HEK293 (cell line): ENCODE measurements around the gene ANKEF1.

Experiments
- CTCF ChIA-PET: fragments of 350-600 bp; formaldehyde crosslinking; extraction: SDS; loops from one replicate; lab custom pipeline; 2021; ENCODE audit warnings: antibody characterized with exemption; lab: Yijun Ruan, JAX
- POLR2A ChIA-PET: fragments of 300-600 bp; formaldehyde crosslinking; extraction: SDS; loops from one replicate; lab custom pipeline; 2020; ENCODE audit warnings: antibody characterized with exemption, inconsistent platforms; lab: Yijun Ruan, JAX
- H3K27ac ChIP-seq: fragments of 200-500 bp; sonication (Bioruptor generic); 2 replicates; pipeline ENCODE4 v1.5.1; 2014; ENCODE audit warnings: low read depth, low read length, control low read depth, inconsistent platforms; ENCODE audit errors: extremely low read depth
- H3K36me3 ChIP-seq, 2 experiments: fragments of 200-500 bp in 1 of 2; sonication (Bioruptor generic) in 1 of 2; 1 replicate in 1 of 2; 2 replicates in 1 of 2; pipeline ENCODE4 v1.5.1; 2014 to 2017; ENCODE audit warnings: inconsistent platforms in 2 of 2, low read length in 2 of 2; ENCODE audit not compliant: control insufficient read depth in 2 of 2, insufficient read depth in 1 of 2
- H3K4me1 ChIP-seq: fragments of 200-500 bp; sonication (Bioruptor generic); 2 replicates; pipeline ENCODE4 v1.5.1; 2014; ENCODE audit warnings: mild to moderate bottlenecking, low read length, inconsistent platforms; ENCODE audit not compliant: control insufficient read depth, insufficient read depth
- H3K4me3 ChIP-seq: 2 replicates; pipeline ENCODE4 v1.5.1; 2011; ENCODE audit warnings: low read depth, mild to moderate bottlenecking, control low read depth, low read length, moderate library complexity
- H3K9me3 ChIP-seq: fragments of 200-500 bp; sonication (Bioruptor generic); 2 replicates; pipeline ENCODE4 v1.5.1; 2014; ENCODE audit warnings: low read depth, low read length, inconsistent platforms; ENCODE audit not compliant: control insufficient read depth, insufficient read depth
- ATF2 ChIP-seq: fragments of 450-650 bp; formaldehyde crosslinking; IDR thresholded peaks from 2 replicates; pipeline ENCODE4 v1.5.1; 2016; ENCODE audit warnings: missing biosample characterization, missing genetic modification characterization, low read depth
- GFI1B ChIP-seq: fragments of 450-650 bp; formaldehyde crosslinking; IDR thresholded peaks from 2 replicates; pipeline ENCODE4 v1.5.1; 2016; ENCODE audit warnings: missing biosample characterization, missing genetic modification characterization
- HOXC10 ChIP-seq: sonication (generic); formaldehyde crosslinking; IDR thresholded peaks from 2 replicates; pipeline ENCODE4 v1.8.1; 2023; ENCODE audit warnings: mild to moderate bottlenecking, missing genetic modification reagents
- KLF9 ChIP-seq: fragments of 450-650 bp; formaldehyde crosslinking; IDR thresholded peaks from 2 replicates; pipeline ENCODE4 v1.5.1; 2016; ENCODE audit warnings: missing biosample characterization, missing genetic modification characterization, low read depth
- PBX3 ChIP-seq: sonication (generic); formaldehyde crosslinking; IDR thresholded peaks from 2 replicates; pipeline ENCODE4 v1.8.1; 2022; ENCODE audit warnings: mild to moderate bottlenecking, moderate library complexity, missing genetic modification reagents
- SALL2 ChIP-seq: fragments of 450-650 bp; formaldehyde crosslinking; IDR thresholded peaks from 2 replicates; pipeline ENCODE4 v1.5.0; 2017; ENCODE audit warnings: missing biosample characterization, mild to moderate bottlenecking, missing genetic modification characterization, borderline replicate concordance
- SP2 ChIP-seq: fragments of 450-650 bp; formaldehyde crosslinking; IDR thresholded peaks from 2 replicates; pipeline ENCODE4 v1.5.1; 2016; ENCODE audit warnings: missing biosample characterization, missing genetic modification characterization
- ZBTB26 ChIP-seq: fragments of 450-650 bp; formaldehyde crosslinking; optimal IDR thresholded peaks from 2 replicates; pipeline ENCODE3; 2016; ENCODE audit warnings: missing biosample characterization, mild to moderate bottlenecking, missing genetic modification characterization
- ZFHX2 ChIP-seq: fragments of 450-650 bp; formaldehyde crosslinking; conservative IDR thresholded peaks from 2 replicates; pipeline ENCODE4 v1.5.1; 2016; ENCODE audit warnings: missing biosample characterization, missing genetic modification characterization
- ZFP37 ChIP-seq: fragments of 450-650 bp; formaldehyde crosslinking; IDR thresholded peaks from 2 replicates; pipeline ENCODE4 v1.5.1; 2016; ENCODE audit warnings: missing biosample characterization, missing genetic modification characterization
- ZNF138 ChIP-seq: fragments of 450-650 bp; formaldehyde crosslinking; IDR thresholded peaks from 2 replicates; pipeline ENCODE4 v1.5.1; 2016; ENCODE audit warnings: missing biosample characterization, missing genetic modification characterization, borderline replicate concordance
- ZNF155 ChIP-seq: fragments of 450-650 bp; formaldehyde crosslinking; IDR thresholded peaks from 2 replicates; pipeline ENCODE4 v1.5.1; 2016; ENCODE audit warnings: missing biosample characterization, missing genetic modification characterization
- ZNF221 ChIP-seq: fragments of 450-650 bp; formaldehyde crosslinking; IDR thresholded peaks from 2 replicates; pipeline ENCODE4 v1.5.1; 2017; ENCODE audit warnings: missing biosample characterization, missing genetic modification characterization, borderline replicate concordance
- ZNF274 ChIP-seq, 2 experiments: fragments of 200-500 bp in 1 of 2; fragments of 450-650 bp in 1 of 2; sonication (Bioruptor generic) in 1 of 2; formaldehyde crosslinking in 1 of 2; IDR thresholded peaks; 2 replicates each; pipeline versions ENCODE4 v1.5.1 to v1.6.1; 2014 to 2016; ENCODE audit warnings: borderline replicate concordance in 1 of 2, inconsistent platforms in 1 of 2, low read length in 1 of 2, missing biosample characterization in 1 of 2, missing genetic modification characterization in 1 of 2
- ZNF292 ChIP-seq: fragments of 450-650 bp; formaldehyde crosslinking; IDR thresholded peaks from 2 replicates; pipeline ENCODE4 v1.5.1; 2016; ENCODE audit warnings: low read depth, missing biosample characterization, missing genetic modification characterization, borderline replicate concordance
- ZNF302 ChIP-seq: fragments of 450-650 bp; formaldehyde crosslinking; IDR thresholded peaks from 2 replicates; pipeline ENCODE4 v1.5.1; 2016; ENCODE audit warnings: missing biosample characterization, missing genetic modification characterization, low read depth
- ZNF362 ChIP-seq: fragments of 450-650 bp; formaldehyde crosslinking; IDR thresholded peaks from 2 replicates; pipeline ENCODE4 v1.5.1; 2016; ENCODE audit warnings: missing biosample characterization, missing genetic modification characterization
- ZNF473 ChIP-seq: fragments of 450-650 bp; formaldehyde crosslinking; IDR thresholded peaks from 2 replicates; pipeline ENCODE4 v1.5.1; 2017; ENCODE audit warnings: missing biosample characterization, missing genetic modification characterization
- ZNF530 ChIP-seq: fragments of 450-650 bp; formaldehyde crosslinking; IDR thresholded peaks from 2 replicates; pipeline ENCODE4 v1.5.1; 2016; ENCODE audit warnings: low read depth, missing biosample characterization, missing genetic modification characterization
- ZNF621 ChIP-seq: fragments of 450-650 bp; formaldehyde crosslinking; IDR thresholded peaks from 2 replicates; pipeline ENCODE4 v1.5.1; 2017; ENCODE audit warnings: missing biosample characterization, missing genetic modification characterization
- ZNF624 ChIP-seq: fragments of 450-650 bp; formaldehyde crosslinking; IDR thresholded peaks from 2 replicates; pipeline ENCODE4 v1.5.1; 2017; ENCODE audit warnings: missing biosample characterization, missing genetic modification characterization
- ZNF776 ChIP-seq: fragments of 450-650 bp; formaldehyde crosslinking; IDR thresholded peaks from 2 replicates; pipeline ENCODE4 v1.5.0; 2017; ENCODE audit warnings: missing biosample characterization, missing genetic modification characterization, borderline replicate concordance
- ZSCAN16 ChIP-seq: fragments of 450-650 bp; formaldehyde crosslinking; IDR thresholded peaks from 2 replicates; pipeline ENCODE4 v1.5.1; 2016; ENCODE audit warnings: missing biosample characterization, missing genetic modification characterization
- ZSCAN5A ChIP-seq: fragments of 450-650 bp; formaldehyde crosslinking; IDR thresholded peaks from 2 replicates; pipeline ENCODE4 v1.5.1; 2016; ENCODE audit warnings: missing biosample characterization, missing genetic modification characterization

Gene ANKEF1

GRCh38 chr20:9985773-9986172 lies 49.0 kb upstream of the ANKEF1 start:
- H3K4me3 ChIP-seq = no peak overlapping the region
- no peaks in the 10 kb centered on the region for H3K36me3 ChIP-seq
- 0 out of 2 replicates have a peak, but pooled peaks cover 2% of the 10 kb centered on the region for H3K4me1 ChIP-seq
- no peaks in the 10 kb centered on the region for H3K9me3 ChIP-seq
- CTCF ChIA-PET = interaction anchor here (1.2 to 1.3 kb wide), 2 partner anchors 107 to 369 kb away, joined by 3 to 4 read pairs; no protein-coding TSS in a partner anchor
- TF ChIP-seq ZSCAN5A (tag by site-specific recombination) = no peak
- TF ChIP-seq ZNF302 = no peak
- TF ChIP-seq ZNF155 (tag by site-specific recombination) = no peak
- no peak for TF ChIP-seq ZNF362 (tag by site-specific recombination)
- no peak for TF ChIP-seq SALL2 (tag by site-specific recombination)
- no peak for TF ChIP-seq SP2
- POLR2A ChIA-PET = no interaction called here
- H3K27ac ChIP-seq = no peak overlapping the region

- no peak overlapping the region for H3K27ac ChIP-seq
- H3K4me3 ChIP-seq = no peak overlapping the region
- H3K36me3 ChIP-seq = no peaks in the 10 kb centered on the region
- H3K9me3 ChIP-seq = no peaks in the 10 kb centered on the region
- CTCF ChIA-PET = interaction anchor here (0.7 to 1.4 kb wide), 2 partner anchors 11 to 547 kb away, joined by 3 to 5 read pairs; no protein-coding TSS in a partner anchor
- H3K4me1 ChIP-seq = no peaks in the 10 kb centered on the region
- TF ChIP-seq ZNF776 (tag by site-specific recombination) = no peak
- TF ChIP-seq ZSCAN16 (tag by site-specific recombination) = no peak
- TF ChIP-seq ZNF624 = no peak
- TF ChIP-seq ATF2 (tag by site-specific recombination) = no peak
- TF ChIP-seq ZFP37 (tag by site-specific recombination) = no peak
- no peak for TF ChIP-seq PBX3 (CRISPR knock-in tag)
- no peak for TF ChIP-seq ZNF155 (tag by site-specific recombination)
- TF ChIP-seq ZNF138 (tag by site-specific recombination) = no peak
- TF ChIP-seq ZNF621 (tag by site-specific recombination) = no peak
- POLR2A ChIA-PET = no interaction called here
These were observed 45.6 kb upstream of the ANKEF1 start for GRCh38 chr20:9989066-9989724.

- H3K27ac ChIP-seq = no peak overlapping the region
- ChIA-PET POLR2A (no interaction called here), CTCF (no interaction called here)
- H3K4me1 ChIP-seq = no peaks in the 10 kb centered on the region
- H3K9me3 ChIP-seq = no peaks in the 10 kb centered on the region
- no peak overlapping the region for H3K4me3 ChIP-seq
- H3K36me3 ChIP-seq = no peaks in the 10 kb centered on the region
- no peak for TF ChIP-seq ZNF292
- no peak for TF ChIP-seq ZNF530
- no peak for TF ChIP-seq ZBTB26 (tag by site-specific recombination)
- TF ChIP-seq ZNF274 (IDR thresholded peaks at IDR 0.05; ENCODE audit: low read length) = no peak
- TF ChIP-seq ZNF274 (tag by site-specific recombination; IDR thresholded peaks at IDR 0.05; ENCODE audit: borderline replicate concordance) = no peak
- TF ChIP-seq KLF9 = no peak
- no peak for TF ChIP-seq HOXC10 (CRISPR knock-in tag)
- no peak for TF ChIP-seq ZFHX2 (tag by site-specific recombination)
- no peak for TF ChIP-seq GFI1B
- no peak for TF ChIP-seq ZNF221 (tag by site-specific recombination)
- TF ChIP-seq ZNF473 (tag by site-specific recombination) = no peak
These were observed 41.6 kb upstream of the ANKEF1 start for GRCh38 chr20:9993137-9993536.
